Retina (tissue), 1 donor: ENCODE measurements around the gene RPL38.
A peak's percentile ranks its signal among the peaks of the same experiment; 100 is the strongest.

Experiments used
- DNase-seq: peaks from one replicate; pipeline ENCODE4 v3.0.0-alpha.2; 2016

Gene RPL38

DNA sequence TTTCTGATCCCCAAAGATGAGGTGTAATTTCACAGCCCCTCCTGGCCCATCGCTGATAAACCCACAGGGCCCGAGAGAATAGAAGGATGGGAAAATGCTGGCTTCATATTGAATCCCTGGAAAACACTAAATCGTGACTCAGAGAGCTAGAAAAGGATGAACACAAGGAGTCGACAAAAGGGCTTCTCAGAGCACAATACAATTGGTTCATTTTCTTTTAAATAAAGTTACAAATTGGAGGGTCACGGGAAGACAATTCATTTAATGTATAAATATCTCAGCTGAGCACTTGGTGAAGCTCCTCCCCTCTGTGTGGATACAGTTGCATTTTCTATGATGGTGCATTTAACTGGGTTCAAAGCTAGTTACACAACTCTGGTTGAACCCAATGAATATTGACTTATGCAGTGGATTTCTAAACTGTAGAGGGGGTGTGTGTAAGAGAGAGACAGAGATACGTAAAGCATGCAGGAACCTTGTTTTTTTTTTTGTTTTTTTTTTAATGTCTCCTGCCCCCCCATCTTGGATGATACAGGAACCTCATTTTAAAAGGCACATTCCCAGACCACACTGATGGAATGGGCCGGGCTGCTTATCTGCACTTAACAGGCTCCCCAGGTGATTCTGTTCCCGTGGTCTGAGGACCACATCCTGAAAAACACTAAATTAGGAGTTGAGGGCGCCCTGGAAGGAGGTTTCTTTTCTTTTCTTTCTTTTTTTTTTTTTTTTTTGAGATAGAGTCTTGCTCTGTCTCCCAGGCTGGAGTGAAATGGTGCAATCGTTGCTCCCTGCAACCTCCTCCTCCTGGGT lies 24.0 kb downstream of the RPL38 start:
- DNase-seq, result no peak

DNA sequence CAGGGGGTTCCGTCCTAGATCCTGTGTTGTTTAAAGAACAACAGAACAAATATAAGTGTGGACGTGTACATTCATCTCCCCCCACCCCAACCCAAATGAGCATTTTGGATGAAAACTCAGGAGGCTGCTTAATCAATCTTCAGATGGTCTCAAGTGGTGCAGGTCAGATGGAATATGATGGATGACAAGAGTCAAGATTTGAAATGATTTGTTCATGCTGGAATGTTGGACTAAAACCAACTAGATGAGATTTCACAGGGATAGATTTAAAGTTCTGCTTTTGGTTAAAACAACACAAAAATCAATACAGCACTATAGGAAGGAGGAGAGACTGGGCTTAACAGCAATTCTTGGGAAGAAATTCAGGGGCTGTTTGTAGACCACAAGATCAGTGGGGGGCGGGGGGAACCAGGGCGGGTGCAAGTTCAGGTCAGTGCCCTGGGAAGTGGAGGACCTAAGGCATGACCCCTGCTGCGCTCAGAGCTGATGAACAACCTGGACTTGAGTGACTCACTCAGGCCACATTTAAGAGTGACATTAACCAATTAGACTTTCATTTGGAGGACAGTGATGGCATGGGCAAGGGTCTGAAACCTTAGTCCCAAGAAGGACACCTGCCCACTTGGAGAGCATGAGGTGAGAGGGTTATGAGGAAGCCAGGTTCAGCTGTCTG lies 25.0 kb downstream of the RPL38 start:
- DNase-seq, result no peak

DNA sequence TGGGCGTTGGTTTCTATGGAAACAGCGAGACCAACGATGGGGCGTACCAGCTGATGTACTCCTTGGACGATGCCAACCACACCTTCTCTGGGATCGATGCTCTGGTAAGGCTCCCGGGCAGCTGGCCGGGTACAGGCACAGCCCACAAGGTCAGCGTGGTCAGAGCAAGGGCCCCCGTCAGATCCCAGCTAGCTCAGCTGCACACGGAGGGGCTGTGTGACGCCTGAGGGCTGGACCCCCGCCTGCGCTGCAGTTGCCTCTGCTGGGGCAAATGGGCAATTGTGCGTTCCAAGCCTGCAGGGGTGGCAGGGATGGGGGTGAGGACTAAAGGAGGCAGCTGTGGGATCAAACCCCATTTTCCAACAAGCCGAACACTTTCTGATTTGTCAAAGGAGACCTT lies 27.4 kb downstream of the RPL38 start:
- no peak for DNase-seq

DNA sequence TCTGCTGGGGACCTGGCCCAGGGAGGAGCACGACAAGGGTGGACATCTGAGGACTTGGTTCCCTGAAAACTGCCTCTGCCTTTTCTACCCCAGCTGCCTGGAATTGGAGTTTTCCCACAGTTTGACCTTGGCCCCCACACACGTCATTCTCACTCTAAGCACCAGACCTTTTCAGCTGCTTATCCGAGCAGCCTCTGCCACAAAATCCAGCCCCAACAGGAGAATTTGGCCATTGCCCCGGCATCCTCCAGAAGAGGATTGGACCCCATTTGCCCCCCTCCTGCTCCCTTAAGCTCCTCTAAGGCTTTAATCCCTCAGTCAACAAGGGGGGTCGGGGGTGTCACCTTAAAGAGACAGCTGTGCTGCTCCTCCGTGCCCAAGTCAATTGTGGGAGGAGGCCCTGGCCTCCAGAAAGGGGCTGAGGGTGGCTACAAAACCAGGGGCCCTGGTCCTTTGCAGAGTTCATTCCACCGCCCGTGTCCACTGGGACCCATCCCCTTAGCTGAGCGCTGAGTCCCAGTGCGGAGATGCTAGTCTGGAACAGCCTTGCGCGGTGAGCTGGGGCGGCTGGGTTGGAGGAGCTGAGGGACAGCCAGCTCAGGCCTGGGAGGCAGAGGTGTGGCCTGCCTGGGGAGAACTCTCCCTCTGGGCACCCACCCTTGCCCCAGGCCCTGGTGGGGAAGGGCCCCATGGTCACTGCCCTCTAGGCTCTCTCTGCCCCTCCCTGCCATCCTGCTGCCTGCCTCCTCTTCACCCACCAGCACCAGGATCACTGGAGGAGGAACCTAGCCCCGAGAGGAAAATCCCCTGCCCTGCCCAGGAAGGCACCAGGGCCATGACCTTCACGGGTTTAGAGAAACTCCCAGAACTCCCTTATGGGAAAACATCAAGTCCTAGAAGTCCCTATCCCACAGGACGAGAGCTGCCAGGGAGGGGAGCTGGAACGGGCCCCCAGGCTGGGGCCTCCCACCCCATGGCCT lies 28.7 kb downstream of the RPL38 start:
- no peak for DNase-seq

DNA sequence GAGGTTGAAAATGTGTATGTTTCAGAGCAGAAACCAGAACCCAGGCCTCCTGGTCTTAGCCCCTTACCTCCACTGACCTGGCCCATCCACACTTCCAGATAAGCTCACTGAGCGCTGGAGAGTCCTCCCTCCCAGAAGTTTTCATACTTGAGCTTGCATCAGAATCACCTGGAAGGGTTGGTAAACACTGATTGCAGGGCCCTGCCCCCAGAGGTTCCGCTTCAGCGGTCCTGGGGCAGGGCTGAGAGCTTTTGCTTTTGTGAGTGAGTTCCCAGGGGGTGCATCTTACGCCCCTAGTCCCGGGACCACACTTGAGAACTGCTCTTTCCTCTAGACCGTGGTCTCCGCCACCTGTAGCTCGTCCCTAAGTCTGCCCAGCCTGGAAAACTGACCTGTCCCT lies 30.5 kb downstream of the RPL38 start:
- no peak for DNase-seq

DNA sequence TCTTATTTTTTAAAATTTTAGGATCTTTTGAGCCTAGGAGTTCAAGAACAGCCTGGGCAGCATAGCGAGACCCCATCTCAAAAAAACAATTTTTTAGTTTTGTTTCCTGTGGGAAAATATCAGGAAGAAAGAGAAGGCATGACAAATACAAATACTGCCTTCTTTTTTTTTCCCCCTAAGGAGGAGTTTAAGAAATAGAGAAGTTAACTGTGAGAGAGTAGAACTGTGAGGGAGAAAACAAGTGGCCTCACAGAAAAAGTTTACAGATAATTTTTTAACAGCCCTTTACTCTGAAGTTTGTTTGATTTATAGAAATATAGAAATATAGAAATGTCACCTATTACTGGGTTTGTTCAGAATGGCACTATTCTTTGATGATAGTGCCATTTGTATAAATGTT lies 31.0 kb downstream of the RPL38 start:
- no peak for DNase-seq

DNA sequence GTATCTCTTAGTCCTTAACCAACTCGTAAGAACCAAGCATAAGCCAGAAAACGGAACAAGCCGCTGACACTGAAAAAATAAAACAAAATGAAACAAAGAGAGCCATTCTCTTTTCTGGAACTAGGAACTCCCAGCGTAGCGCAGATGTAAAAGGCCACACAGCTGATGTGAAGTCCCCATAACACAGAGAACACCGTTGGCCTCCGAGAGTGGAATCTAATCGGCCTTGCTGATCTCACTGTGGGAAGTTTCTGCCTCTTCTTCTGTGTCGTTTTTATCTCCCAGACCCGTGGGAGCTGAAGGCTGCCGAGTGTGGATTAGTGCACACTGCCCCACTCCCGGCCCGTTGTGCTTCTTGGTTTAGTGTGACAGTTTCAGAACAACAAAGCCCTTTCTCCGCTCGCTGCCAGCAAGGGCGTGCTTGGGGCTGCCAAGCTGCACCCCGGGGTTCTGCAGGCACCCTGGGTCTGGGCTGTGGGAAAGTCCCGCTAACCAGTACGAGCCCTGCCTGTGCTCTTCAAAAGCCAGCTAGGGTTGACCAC lies 31.6 kb downstream of the RPL38 start:
- DNase-seq, result no peak

DNA sequence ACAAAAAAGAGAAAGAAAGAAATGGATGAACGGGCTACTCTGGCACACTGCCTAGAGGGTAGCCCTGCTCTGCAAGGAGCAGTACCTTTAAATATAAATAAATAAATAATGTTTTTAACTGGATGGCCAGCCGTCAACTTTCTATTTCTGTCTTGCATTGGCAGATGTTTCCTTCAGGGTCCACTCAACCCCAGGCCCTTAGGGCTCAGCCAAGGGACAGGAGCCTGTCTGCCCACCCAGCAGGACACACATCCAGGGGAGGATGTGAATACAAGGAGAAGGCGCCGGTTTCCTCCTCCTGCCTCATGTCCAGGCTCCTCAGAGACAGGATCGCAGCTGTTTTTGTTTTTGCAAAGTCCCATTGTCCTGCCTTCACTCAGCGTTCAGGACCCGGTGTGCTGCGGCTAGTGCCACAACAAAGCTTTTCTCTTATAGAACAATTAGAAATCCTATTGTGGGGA lies 32.5 kb downstream of the RPL38 start:
- peak; percentile 50 for DNase-seq

DNA sequence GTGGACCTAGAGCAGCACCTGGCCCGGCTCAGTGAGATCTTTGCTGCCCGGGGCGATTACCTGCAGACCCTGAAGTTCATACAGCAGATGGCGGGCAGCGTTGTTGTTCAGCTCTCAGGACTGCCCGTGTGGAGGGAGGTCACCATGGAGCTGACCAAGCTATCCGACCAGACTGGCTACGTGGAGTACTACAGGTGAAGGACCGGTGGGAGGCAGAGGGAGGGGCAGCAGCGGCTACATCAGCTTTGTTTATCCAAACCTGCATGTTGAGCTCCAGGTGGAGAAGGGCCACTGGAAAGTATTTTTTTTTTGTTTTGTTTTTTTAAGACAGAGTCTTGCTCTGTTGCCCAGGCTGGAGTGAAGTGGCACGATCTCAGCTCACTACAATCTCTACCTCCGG lies 33.8 kb downstream of the RPL38 start:
- DNase-seq, result no peak

DNA sequence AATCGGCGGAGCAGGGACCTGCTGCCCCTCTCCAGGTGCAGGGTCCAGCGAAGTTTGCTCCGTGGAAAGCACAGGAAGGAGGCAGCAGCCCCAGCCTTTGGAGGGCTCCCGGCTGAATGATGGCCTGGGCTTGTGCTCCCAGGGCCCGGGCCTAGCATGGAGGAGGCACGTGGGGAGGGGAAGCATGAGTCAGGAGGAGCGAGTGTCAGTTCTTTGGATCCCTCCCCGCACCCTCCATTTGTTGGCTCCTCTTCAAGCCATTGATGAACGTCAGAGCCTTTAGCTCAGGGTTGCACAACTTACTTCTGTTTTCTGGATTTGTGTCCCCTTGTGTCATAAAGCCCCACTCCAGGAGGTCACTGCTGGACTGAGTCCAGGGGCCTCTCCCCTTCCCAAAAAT lies 35.7 kb downstream of the RPL38 start:
- no peak for DNase-seq

DNA sequence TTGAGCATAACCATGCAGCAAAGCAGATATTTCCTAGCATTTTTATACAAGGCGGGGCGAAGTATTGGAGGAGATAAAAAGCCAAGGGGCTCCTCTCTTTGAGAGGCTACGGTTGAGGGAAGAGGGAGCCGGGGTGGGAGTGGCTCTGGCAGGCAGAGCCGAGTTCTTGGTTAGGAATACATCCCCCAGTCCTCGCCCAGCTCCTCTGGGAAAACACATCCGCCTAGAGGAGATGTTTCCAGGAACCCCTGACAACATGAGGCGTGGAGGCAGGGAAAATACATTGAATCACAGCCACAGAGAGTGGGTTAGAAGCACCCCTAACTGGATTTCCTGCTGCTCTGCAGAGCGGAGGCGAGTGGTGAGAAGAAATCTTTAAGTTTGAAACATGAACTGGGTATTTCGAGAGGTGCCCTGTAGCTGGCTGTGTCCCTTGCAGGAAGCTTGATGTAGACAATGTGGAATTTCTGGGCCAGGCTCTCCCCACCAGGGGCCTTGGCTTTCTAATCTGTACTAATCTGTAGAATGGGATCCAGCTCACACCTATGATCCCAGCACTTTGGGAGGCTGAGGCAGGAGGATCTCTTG lies 37.2 kb downstream of the RPL38 start:
- no peak for DNase-seq

DNA sequence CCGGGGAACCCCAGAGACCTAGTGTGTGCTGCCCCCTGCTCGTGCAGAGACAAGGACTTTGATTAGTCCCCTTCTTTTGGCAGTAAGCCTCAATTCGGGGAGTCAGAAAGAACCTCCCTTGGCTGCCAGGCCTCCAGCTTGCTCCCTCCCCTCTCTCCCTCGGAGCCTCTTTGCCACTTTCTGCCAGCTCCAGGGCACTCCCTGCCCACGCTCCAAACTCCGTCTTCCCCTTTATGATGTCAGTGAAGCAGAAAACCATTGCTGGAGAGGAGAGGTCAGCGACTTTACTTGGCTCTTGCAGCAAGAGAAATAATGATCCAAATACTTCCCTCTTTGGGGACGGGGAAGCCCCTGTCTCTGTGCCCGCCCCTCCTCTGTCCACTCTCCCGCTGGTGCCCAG lies 38.0 kb downstream of the RPL38 start:
- DNase-seq, result no peak

DNA sequence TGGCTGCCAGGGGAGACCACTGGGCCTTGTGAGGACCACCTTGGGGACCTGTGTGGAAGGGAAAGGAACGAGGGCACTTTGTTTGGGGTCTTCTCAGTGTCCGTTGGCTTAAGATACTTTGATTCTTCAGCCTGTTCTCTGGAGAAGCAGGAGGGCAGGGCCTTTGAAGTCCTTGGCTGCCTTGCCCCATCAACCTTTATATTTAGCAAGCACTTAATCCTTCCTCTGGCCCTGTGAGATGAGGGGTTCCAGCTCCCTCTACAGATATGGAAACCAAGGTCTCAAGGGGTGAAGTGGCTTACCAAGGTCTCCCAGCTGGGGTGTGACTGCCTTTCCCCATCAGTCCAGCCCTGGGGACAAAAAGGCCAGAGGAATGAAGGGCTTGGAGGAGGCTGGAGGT lies 38.4 kb downstream of the RPL38 start:
- no peak for DNase-seq

DNA sequence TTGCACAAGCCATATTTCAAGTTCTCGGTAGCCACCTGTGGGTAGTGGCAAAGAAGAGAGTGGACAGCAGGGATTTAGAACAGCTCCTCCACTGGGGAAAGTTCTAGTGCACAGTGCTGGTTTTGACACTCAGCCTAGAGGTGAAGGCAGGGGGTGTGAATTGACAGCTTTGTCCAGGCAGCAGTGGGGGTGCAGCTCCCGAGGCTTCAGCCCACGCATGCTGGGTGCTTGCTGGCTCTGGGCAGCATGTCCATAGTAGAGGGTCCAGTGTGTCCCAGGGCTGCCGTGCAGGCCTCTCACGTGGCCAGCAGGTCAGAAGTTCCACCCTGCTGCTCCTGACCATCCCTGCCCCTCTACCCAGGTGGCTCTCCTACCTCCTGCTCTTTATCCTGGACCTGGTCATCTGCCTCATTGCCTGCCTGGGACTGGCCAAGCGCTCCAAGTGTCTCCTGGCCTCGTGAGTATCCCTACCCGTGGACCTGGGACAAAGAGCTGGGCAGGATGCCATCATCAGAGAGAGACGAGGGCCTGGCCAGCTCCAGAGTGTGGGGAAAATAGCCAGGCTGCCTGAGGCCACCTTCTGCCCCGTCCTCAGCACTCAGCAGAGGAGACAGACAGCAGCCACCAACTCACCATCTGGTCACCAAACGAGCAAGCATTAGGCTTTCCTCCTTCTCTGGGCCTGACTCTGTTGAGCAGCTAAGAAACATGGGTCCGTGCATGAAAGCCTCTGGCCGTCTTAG lies 39.7 kb downstream of the RPL38 start:
- DNase-seq, result no peak

DNA sequence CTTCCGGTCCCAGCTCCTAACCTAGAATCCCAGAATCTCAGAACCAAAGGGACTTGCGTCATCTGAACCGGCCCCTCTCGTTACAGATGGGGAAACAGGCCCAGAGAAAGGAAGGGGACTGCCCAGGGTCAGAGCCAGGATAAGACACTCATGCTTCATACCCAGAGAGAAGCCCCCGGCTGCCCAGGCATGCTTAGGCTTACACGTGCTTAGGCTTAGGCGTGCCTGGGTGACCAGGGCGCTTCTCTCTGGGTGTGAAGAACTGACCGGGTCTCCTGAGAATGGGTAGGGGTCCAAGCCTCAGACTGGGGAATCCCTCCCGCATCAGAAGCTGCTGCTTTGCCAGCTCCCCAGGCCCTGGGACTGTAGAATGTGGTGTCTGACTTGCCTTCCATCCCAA lies 40.6 kb downstream of the RPL38 start:
- no peak for DNase-seq

DNA sequence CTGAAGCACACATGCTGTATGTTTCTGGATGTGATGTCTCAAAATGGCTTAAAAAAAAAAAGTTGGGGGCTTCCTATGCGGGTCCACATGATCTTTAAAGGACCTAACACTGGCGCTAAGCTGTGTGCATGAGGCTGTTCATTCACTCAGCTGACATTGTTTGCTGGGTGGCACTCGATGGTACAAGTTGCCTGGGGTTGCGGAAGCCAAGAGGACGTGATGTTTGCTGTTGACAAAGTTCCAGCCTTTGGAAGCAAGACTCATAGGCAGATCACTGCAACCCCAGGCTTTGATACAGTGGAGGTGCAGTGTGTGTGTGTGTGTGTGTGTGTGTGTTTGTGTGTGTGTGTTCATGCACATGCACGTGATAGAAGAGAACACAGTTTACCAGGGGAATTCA lies 41.1 kb downstream of the RPL38 start:
- DNase-seq, result no peak

DNA sequence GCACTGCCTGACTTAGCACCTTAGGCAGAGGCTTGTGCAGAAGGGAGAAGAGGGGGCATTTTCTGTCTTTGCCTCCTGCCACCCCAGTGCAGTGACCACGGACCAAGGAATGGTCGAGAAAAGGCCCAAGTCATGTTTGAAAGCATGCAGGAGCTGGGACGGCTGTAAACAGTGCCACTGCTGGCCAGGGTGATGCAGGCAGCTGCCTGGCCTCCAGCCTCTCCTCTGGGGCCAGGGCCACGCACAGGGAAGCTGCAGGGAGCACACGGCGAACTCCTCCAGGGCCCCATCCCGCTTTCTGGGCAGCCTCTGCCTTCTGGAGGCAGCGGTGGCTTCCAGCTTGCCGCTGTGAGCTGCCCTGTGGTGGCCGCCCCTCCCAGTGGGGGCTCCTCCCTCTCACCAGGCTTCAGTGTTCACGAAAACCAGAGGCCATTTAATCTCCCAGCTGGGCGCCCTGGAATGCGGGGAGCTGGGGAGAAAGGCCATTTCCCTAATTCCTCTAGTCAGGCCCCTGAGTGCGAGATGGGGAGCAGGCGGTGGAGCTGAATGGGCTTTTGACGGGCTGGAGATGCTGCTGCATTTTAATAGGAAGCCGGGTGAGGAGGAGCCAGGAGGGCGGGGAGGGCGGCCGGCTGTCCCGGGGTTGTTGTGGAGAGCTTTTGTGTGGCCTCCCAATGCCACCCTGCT lies 41.8 kb downstream of the RPL38 start:
- DNase-seq, result peak; percentile 90

DNA sequence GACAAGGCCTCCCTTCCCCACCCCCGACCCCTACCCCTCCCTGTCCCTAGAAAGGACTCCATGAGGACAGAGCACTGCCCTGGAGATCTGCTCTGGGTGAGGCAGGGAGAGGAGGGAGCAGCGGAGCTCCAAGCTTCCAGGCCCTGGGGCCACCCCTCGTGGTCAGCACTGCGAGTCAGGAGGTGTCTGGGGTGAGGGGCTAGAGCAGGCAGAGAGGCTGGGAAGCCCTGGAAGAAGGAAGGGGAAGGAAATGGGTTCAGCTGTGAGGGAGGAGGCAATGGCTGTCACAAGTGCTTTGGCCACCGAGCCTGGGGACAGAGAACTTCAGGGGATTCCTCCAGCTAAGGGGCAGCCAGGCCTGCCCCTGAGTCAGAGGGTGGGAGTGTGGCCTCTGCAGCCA lies 42.4 kb downstream of the RPL38 start:
- DNase-seq, result no peak

DNA sequence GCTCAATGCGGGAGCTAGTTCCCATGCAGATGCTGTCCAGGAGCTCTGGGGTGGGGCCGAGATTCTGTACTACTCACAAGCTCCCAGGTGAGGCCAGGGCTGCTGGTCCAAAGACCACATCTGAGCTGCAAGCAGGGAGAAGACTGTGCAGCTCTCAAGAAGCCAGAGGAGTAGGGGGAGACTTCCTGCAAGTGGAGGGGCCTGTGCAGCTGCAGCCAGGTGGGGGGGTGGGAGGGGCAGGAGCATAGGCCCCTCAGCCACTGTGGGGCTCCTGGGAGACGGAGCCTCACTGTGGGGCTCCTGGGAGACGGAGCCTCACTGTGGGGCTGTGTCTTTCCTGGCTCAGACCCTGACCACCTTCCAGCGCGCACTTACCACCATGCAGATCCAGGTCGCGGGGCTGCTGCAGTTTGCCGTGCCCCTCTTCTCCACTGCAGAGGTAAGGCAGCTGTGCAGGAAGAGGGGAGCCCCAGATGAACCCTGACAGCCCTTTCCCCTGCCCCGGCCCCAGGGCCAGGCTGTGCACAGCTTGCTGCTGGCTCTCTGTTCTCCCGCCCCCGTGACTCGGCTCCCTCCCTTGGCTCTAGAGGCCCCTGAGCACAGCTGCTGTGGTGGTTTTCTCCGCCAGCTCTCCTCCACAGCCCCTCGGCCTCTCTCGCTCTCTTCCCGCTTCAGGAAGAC lies 46.3 kb downstream of the RPL38 start:
- peak; percentile 48 for DNase-seq

DNA sequence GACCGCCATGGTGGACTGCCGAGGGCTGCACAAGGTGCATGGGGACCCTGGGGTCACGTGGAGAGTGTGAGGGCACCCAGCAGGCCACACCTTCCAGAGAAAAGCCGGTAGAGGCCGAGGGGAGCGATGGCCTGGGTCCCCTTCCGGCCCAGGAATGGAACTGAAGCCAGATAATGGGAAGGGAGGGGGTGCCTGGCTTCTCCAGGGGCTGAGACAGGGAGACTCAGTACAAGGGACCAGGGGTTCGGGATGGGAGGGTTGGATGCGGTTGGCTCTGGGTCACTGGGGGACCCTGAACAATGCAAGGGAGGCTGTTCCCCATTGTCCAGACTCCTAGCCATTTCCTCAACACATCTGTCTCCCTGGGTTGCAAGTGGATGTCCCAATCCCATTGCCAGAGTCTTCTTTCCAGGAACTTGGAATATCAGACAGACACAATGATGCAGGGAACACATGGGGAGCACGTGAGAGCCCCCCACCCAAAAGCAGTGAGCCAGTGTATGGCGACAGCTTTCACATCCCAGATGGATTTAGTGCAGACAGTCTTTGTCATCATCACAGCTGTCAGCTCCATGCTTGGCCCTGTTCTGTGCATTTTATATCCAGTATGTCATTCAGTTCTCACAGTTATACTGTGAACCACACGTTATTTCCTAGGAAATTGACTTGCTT lies 47.0 kb downstream of the RPL38 start:
- no peak for DNase-seq
